NCI-H1694 (cell line): ENCODE results near the gene CD24.

Source experiments
- DNase-seq: peaks from one replicate; lab custom pipeline; 2025; lab: John Stamatoyannopoulos, UW

The CD24 gene

GRCh38 chr6:106967936-106968555 is 6.5 kb downstream of the CD24 start:
- no peak for DNase-seq

GRCh38 chr6:106966671-106967640 is 7.6 kb downstream of the CD24 start:
- DNase-seq = no peak

- no peak for DNase-seq
These were observed 8.3 kb downstream of the CD24 start for GRCh38 chr6:106966229-106966628.

- no peak for DNase-seq
These were observed 9.6 kb downstream of the CD24 start for GRCh38 chr6:106964954-106965353.

- DNase-seq = no peak
These were observed 10.4 kb downstream of the CD24 start for GRCh38 chr6:106964099-106964498.

GRCh38 chr6:106963544-106963943 is 11.0 kb downstream of the CD24 start:
- DNase-seq = no peak

DNA sequence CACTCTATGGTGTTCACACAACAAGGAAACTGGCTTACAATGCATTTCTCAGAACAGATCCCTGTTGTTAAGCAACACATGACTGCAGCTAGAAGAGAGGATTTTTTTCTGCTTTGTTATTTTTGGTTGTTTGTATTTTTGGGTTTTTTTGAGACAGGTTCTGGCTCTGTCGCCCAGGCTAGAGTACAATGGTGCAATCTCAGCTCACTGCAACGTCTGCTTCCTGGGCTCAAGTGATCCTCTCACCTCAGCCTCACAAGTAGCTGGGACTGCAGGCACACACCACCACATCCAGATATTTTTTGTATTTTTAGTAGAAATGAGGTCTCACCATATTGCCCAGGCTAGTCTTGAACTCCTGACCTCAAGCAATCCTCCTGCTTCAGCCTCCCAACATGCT is 12.7 kb downstream of the CD24 start:
- DNase-seq = no peak

- DNase-seq = no peak
These were observed 13.4 kb downstream of the CD24 start for GRCh38 chr6:106961136-106961535.

DNA sequence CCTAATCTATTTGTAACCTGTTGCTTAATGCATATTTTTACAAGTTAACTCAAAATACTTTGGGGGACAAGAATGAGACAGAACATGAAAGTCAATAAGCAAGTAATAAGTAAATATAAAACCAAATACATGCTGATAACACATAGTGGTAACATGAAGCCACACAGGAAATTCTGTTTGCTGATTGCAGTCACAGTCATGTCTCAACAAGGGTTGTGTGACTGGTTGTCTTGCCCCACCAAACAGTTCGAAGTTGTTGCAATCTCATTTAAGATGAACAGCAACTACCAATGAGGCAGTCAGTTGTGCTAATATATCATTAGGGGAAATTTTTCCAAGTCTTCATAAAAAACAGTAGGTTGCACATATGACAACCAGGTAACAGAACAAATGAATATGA is 14.5 kb downstream of the CD24 start:
- no peak for DNase-seq

- DNase-seq = no peak
These were observed 34.7 kb downstream of the CD24 start for GRCh38 chr6:106939848-106940247.

DNA sequence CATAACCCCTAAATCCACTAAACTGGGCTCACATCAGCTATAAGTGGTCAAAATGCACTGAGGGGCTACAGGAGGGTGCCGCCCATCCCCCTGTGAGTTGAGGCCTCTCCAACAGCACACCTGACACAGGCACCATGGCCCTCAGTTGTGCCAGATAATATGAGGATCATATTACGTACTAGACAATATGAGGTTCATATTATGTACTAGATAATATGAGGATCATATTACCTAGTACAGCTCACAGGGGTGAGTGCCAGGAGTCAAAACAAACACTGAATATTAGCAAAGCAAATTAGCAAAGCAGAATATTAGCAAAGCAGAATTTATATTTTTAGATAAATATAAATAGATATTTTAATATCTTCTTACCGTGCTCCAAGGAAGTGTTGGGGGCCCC is 35.3 kb downstream of the CD24 start:
- DNase-seq = no peak

GRCh38 chr6:106927531-106928398 is 46.8 kb downstream of the CD24 start:
- no peak for DNase-seq

GRCh38 chr6:106925948-106926347 is 48.6 kb downstream of the CD24 start:
- DNase-seq = no peak

DNA sequence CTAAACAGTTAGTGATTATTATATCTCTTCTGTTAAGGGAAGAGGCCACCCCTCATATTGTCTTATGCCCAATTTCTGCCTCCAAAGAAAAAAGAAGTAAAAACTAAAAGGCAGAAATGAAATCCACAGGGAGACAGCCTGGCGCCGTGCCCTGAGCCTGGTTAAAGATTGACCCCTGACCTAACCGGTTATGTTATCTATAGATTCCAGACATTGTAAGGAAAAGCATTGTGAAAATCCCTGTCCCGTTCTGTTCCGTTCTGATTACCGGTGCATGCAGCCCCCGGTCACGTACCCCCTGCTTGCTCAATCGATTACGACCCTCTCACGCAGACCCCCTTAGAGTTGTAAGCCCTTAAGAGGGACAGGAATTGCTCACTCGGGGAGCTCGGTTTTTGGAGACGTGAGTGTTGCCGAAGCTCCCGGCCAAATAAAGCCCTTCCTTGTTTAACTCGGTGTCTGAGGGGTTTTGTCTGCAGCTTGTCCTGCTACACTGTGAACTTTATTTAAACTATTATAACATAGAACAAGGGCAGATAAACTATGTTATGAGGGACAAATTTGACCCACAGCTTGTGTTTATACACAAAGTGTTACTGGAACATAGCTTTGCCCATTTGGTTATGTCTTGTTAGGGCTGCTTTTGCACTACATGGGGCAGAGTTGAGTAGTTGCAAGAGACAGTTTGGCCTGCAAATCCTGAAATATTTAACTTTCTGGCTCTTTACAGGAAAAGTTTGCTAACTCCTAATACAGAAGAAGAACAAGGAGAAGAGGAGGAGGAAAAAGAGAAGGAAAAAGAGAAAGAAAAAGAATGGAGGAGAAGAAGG is 49.6 kb downstream of the CD24 start:
- DNase-seq = no peak

DNA sequence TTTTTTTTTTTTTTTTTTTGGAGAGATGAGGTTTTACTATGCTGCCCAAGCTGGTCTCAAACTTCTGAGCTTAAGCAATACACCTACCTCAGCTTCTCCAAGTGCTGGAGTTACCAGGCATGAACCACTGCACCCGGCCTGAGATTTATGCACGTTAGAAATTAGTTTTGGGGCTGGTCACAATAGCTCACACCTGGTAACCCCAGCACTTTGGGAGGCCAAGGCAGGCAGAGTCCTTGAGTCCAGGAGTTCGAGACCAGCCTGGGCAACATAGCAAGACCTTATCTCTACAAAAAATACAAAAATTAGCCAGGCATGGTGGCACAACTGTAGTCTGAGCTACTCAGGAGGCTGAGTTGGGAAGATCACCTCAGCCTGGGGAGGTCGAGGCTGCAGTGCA is 51.9 kb downstream of the CD24 start:
- DNase-seq = no peak
